GM18519 (cell line): ENCODE results near the gene DIO3.

Experiments
- ATAC-seq: cut with Tn5 transposase; IDR thresholded peaks from one replicate; pipeline ENCODE4 v1.9.1; 2021; ENCODE audit warnings: mild to moderate bottlenecking, moderate library complexity; ENCODE audit not compliant: unreplicated experiment, low FRiP score

The DIO3 gene

GRCh38 chr14:101594511-101595148 is 33.3 kb downstream of the DIO3 start:
- ATAC-seq: no peak

GRCh38 chr14:101595349-101595748 is 34.1 kb downstream of the DIO3 start:
- no peak for ATAC-seq

- ATAC-seq: no peak
These were observed 34.8 kb downstream of the DIO3 start for GRCh38 chr14:101595887-101596721.

- no peak for ATAC-seq
These were observed 35.4 kb downstream of the DIO3 start for GRCh38 chr14:101596742-101597141.

GRCh38 chr14:101598159-101598558 is 36.9 kb downstream of the DIO3 start:
- ATAC-seq: no peak

- ATAC-seq: no peak
These were observed 37.4 kb downstream of the DIO3 start for GRCh38 chr14:101598571-101599233.

- no peak for ATAC-seq
These were observed 38.1 kb downstream of the DIO3 start for GRCh38 chr14:101599234-101599885.

GRCh38 chr14:101600336-101600890 is 39.1 kb downstream of the DIO3 start:
- ATAC-seq: no peak

- ATAC-seq: no peak
These were observed 39.8 kb downstream of the DIO3 start for GRCh38 chr14:101600891-101601605.

- ATAC-seq: no peak
These were observed 40.5 kb downstream of the DIO3 start for GRCh38 chr14:101601606-101602465.

- ATAC-seq: no peak
These were observed 41.2 kb downstream of the DIO3 start for GRCh38 chr14:101602466-101602840.

GRCh38 chr14:101603096-101603495 is 41.8 kb downstream of the DIO3 start:
- no peak for ATAC-seq

GRCh38 chr14:101604228-101604934 is 43.1 kb downstream of the DIO3 start:
- ATAC-seq: no peak

GRCh38 chr14:101604935-101605780 is 43.9 kb downstream of the DIO3 start:
- no peak for ATAC-seq

GRCh38 chr14:101605836-101606235 is 44.5 kb downstream of the DIO3 start:
- no peak for ATAC-seq
